Measurements from ENCODE around the gene GBF1. TPM values are rescaled to one million over a fixed set of nuclear protein-coding genes. Genes with fewer than 3 reads are reported as not detected.

The GBF1 gene
- polyA plus RNA-seq, 3 donors from 2014 or later, result 3.5 to 23.2 (median 7.3) TPM

GRCh38 chr10:102420714-102421506, 175.6 kb downstream of the GBF1 start, which contains the start of gene FBXL15:
TSS of gene FBXL15 (plus strand) at chr10:102420836. CDS start at chr10:102421130, 294 bp downstream.
- peak; percentile 96 for DNase-seq
- Mint-ChIP-seq H3K9me3 (no peaks in the 10 kb centered on the region), H3K4me3 (peak within 1 kb of the TSS; percentile 94 to 100 (median 99)), H3K27me3 (ENCODE audit: low read depth in 3 of 3) (peaks cover 9 to 25% (median 16%) of the 10 kb centered on the region in 3 donors), H3K4me1 (peaks cover 39 to 48% of the 10 kb centered on the region in 2 donors), H3K27ac (peak within 1 kb of the TSS; percentile 86 to 97 (median 96)), H3K36me3 (peaks cover 0 to 2% (median 0%) of the 10 kb centered on the region in 3 donors)

GRCh38 chr10:102421507-102421756, 176.1 kb downstream of the GBF1 start:
- peaks cover 39 to 48% of the 10 kb centered on the region in 2 donors for H3K4me1 Mint-ChIP-seq
- H3K4me3 Mint-ChIP-seq, result peak overlapping the region; percentile 94 to 100 (median 99)
- no peaks in the 10 kb centered on the region for H3K9me3 Mint-ChIP-seq
- peak overlapping the region in 4 of 6 donors; percentile 53 to 96 (median 72) for H3K27ac Mint-ChIP-seq
- no peak for DNase-seq
- H3K36me3 Mint-ChIP-seq, result peaks cover 0 to 3% (median 0%) of the 10 kb centered on the region in 3 donors
- H3K27me3 Mint-ChIP-seq (ENCODE audit: low read depth in 3 of 3), result peaks cover 9 to 24% (median 16%) of the 10 kb centered on the region in 3 donors

- peaks cover 9 to 23% (median 15%) of the 10 kb centered on the region in 3 donors for H3K27me3 Mint-ChIP-seq (ENCODE audit: low read depth in 3 of 3)
- peak; percentile 41 to 51 (median 49) for DNase-seq
- peaks cover 0 to 4% (median 0%) of the 10 kb centered on the region in 3 donors for H3K36me3 Mint-ChIP-seq
- H3K27ac Mint-ChIP-seq, result peak overlapping the region; percentile 66 to 96 (median 87)
- H3K4me1 Mint-ChIP-seq, result peaks cover 39 to 48% of the 10 kb centered on the region in 2 donors
- peak overlapping the region; percentile 94 to 100 (median 99) for H3K4me3 Mint-ChIP-seq
- H3K9me3 Mint-ChIP-seq, result no peaks in the 10 kb centered on the region
Observed at GRCh38 chr10:102421757-102422512, 176.6 kb downstream of the GBF1 start.

DNA sequence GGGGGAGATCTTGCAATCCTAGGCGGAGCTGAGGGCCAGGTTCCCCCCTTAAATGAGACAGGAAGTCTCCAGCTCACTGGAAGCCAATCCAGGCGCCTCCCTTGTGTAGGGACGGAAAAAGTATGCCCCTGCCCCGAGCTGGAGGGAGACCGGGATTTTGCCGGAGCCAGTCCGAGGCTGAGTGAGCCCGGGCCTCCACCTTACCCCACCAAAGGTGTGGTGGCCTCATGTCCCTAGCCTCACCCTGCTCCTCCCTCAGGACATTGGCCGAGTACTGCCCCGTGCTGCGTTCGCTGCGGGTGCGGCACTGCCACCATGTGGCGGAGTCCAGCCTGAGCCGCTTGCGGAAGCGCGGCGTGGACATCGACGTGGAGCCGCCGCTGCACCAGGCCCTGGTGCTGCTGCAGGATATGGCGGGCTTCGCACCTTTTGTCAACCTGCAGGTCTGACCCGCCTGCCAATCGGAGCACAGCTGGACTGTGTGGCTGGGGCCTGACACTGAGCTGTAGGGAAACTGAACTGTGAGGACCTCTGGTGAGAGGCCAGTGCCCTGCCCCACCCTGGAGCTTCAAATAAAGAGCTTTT, 177.3 kb downstream of the GBF1 start:
- peak; percentile 61 to 64 (median 62) for DNase-seq
- peaks cover 0 to 4% (median 2%) of the 10 kb centered on the region in 3 donors for H3K36me3 Mint-ChIP-seq
- peak overlapping the region; percentile 66 to 90 (median 82) for H3K27ac Mint-ChIP-seq
- peak overlapping the region; percentile 94 to 100 (median 99) for H3K4me3 Mint-ChIP-seq
- peaks cover 43 to 48% of the 10 kb centered on the region in 2 donors for H3K4me1 Mint-ChIP-seq
- no peaks in the 10 kb centered on the region for H3K9me3 Mint-ChIP-seq
- H3K27me3 Mint-ChIP-seq (ENCODE audit: low read depth in 3 of 3), result peaks cover 9 to 17% (median 13%) of the 10 kb centered on the region in 3 donors

DNA sequence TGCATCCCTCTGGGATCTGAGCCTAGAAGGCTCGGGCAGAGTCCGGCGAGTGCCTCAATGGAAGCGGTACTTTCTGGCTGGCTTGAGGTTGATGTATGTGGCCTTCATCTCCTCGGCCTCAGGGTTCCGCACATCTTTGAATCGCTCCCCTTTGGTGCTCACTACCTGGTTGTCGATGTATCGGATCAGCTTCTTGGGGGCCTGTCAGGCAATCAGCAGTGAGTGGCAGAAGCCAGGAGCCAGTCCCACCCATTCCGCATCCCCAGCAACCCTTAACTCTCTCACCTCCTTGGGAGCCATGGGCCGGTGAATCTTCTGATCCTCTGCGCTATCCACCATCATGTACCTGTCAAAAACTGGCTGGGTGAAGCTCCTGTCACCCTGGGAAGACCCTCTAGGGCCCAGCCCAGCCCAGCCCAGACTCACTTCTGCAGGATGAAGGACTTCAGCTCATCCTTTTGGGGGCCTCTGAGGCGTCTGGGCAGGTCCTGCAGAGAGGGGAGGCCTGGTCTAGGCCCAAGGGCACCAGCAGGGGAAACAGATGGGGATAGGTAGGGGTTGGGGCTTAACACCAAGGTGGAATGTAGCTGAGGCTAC, 178.1 kb downstream of the GBF1 start:
- no peak for DNase-seq

GRCh38 chr10:102424145-102424544, 178.8 kb downstream of the GBF1 start:
- Mint-ChIP-seq H3K9me3 (no peaks in the 10 kb centered on the region), H3K27ac (no peak overlapping the region), H3K4me1 (peaks cover 39 to 42% of the 10 kb centered on the region in 2 donors), H3K4me3 (peak overlapping the region in 2 of 5 donors; percentile 14 to 17), H3K27me3 (ENCODE audit: low read depth in 3 of 3) (peaks cover 8 to 11% (median 9%) of the 10 kb centered on the region in 3 donors), H3K36me3 (peaks cover 0 to 4% (median 4%) of the 10 kb centered on the region in 3 donors)
- DNase-seq, result no peak

More for the DNA sequence above, 178.1 kb downstream of the GBF1 start:
- peaks cover 43 to 45% of the 10 kb centered on the region in 2 donors for H3K4me1 Mint-ChIP-seq
- peak overlapping the region in 2 of 6 donors; percentile 58 to 62 for H3K27ac Mint-ChIP-seq
- H3K4me3 Mint-ChIP-seq, result peak overlapping the region; percentile 27 to 99 (median 56)
- H3K27me3 Mint-ChIP-seq (ENCODE audit: low read depth in 3 of 3), result peaks cover 9 to 15% (median 11%) of the 10 kb centered on the region in 3 donors
- H3K9me3 Mint-ChIP-seq, result no peaks in the 10 kb centered on the region
- peaks cover 0 to 4% (median 4%) of the 10 kb centered on the region in 3 donors for H3K36me3 Mint-ChIP-seq

DNA sequence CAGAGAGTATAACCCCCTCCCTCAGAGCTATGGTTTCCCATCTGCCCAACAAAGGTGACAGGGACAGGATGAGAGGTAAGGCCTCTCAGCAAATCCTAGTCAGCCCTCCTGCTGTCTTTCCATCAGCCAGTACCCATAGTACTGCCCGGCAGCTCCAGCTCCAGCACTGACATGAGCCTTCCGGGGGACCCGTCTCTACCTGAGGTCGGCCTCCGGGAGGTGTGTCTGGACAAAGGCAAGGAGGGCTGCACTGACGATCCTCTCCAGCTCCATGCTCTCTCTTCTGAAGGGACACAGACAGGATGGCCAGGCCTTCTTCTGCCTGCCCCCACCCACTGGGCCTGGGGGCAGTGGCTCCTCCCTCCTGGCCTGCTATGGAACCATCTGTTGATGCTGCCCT, 179.6 kb downstream of the GBF1 start:
- Mint-ChIP-seq H3K4me3 (no peak overlapping the region), H3K27me3 (ENCODE audit: low read depth in 3 of 3) (peaks cover 5 to 8% (median 5%) of the 10 kb centered on the region in 3 donors), H3K27ac (no peak overlapping the region), H3K36me3 (peaks cover 0 to 4% (median 4%) of the 10 kb centered on the region in 3 donors), H3K4me1 (peaks cover 33 to 36% of the 10 kb centered on the region in 2 donors), H3K9me3 (no peaks in the 10 kb centered on the region)
- no peak for DNase-seq

GRCh38 chr10:102425444-102425843, 180.1 kb downstream of the GBF1 start:
- H3K9me3 Mint-ChIP-seq, result no peaks in the 10 kb centered on the region
- DNase-seq, result no peak
- peaks cover 28 to 31% of the 10 kb centered on the region in 2 donors for H3K4me1 Mint-ChIP-seq
- peaks cover 0 to 4% (median 4%) of the 10 kb centered on the region in 3 donors for H3K36me3 Mint-ChIP-seq
- no peak overlapping the region for H3K27ac Mint-ChIP-seq
- no peak overlapping the region for H3K4me3 Mint-ChIP-seq
- peaks cover 5 to 8% (median 5%) of the 10 kb centered on the region in 3 donors for H3K27me3 Mint-ChIP-seq (ENCODE audit: low read depth in 3 of 3)

DNA sequence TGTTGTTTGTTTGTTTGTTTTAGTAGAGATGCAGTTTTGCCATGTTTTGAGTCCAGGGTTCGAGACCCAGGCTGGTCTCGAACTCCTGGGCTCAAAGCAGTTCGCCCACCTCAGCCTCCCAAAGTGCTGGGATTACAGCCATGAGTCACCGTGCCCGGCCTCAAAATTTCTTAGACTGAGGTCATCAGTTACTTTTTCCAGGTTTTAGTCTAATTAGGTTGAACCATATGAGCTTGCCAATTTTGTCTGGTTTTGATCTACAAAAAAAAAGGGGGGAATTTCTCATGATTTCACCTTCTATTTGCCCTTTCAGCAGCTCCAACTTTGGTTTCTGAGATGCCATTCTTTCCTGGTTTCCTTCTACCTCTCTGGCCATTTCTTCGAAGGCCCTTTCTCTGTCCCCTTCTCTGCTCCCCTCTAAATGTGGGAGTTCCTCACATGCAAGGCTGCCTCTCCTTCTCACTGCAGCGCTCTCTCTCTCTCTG, 181.5 kb downstream of the GBF1 start:
- no peak for DNase-seq

DNA sequence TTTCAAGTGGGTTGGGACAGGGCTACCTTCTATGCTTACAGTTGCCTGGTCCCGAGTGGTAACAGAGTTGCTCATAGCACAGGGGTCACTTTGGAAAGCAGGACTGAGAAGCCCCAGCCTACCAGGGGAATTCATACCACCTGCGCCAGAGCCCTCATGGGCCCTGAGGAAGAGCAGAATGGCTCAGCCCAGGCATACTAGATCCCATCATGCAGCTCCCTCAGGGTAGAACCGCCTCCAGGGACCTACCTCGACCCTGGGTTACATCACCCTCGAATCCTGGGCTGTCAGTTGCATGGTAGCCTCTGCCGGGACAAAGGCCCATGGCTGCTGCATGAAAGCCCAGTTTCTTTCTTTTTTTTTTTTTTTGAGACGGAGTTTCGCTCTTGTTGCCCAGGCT, 184.1 kb downstream of the GBF1 start:
- H3K36me3 Mint-ChIP-seq, result peaks cover 0 to 4% (median 4%) of the 10 kb centered on the region in 3 donors
- H3K4me1 Mint-ChIP-seq, result peaks cover 29 to 38% of the 10 kb centered on the region in 2 donors
- no peaks in the 10 kb centered on the region for H3K9me3 Mint-ChIP-seq
- DNase-seq, result no peak
- no peak overlapping the region for H3K4me3 Mint-ChIP-seq
- H3K27ac Mint-ChIP-seq, result no peak overlapping the region
- peaks cover 5 to 17% (median 14%) of the 10 kb centered on the region in 3 donors for H3K27me3 Mint-ChIP-seq (ENCODE audit: low read depth in 3 of 3)

More for the DNA sequence above, 181.5 kb downstream of the GBF1 start:
- peaks cover 0 to 6% (median 0%) of the 10 kb centered on the region in 3 donors for H3K27me3 Mint-ChIP-seq (ENCODE audit: low read depth in 3 of 3)
- H3K27ac Mint-ChIP-seq, result peak overlapping the region in 1 of 6 donors; percentile 57
- no peak overlapping the region for H3K4me3 Mint-ChIP-seq
- peaks cover 0 to 4% (median 4%) of the 10 kb centered on the region in 3 donors for H3K36me3 Mint-ChIP-seq
- H3K4me1 Mint-ChIP-seq, result peaks cover 26 to 29% of the 10 kb centered on the region in 2 donors
- no peaks in the 10 kb centered on the region for H3K9me3 Mint-ChIP-seq

DNA sequence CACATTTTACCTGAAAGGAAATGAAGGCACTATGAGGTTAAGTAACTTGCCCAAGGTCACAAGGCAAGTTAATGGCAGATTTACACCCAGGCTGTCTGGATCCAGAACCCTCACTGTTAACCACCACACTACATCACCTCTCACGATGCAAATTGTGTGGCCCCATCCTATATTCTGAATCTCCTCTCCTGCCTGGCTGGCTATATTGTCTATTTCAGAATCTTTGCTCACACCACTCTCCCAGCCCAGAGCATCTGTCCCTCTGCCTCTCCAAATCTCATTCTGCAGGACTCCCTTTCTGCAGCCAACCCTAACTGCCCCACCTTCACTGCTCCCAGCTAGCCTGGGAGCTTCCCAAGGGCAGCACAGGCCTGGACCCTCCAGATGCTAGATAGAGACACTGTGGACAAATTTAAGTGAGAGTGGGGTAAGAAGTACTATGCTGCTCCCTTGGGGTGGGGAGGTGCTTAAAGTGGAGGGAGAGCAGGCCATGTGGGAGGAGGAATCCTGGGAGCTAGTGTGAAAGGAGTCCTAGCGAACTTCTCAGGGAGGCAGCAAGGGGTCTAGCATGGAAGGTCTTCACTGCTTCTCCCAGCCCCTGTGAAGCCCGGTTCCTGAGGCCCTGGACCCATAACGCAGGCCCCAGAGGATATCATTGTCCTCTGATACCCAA, 186.3 kb downstream of the GBF1 start:
- Mint-ChIP-seq H3K36me3 (peaks cover 0 to 4% (median 0%) of the 10 kb centered on the region in 3 donors), H3K4me1 (peaks cover 47 to 59% of the 10 kb centered on the region in 2 donors), H3K27me3 (ENCODE audit: low read depth in 3 of 3) (peaks cover 5 to 17% (median 14%) of the 10 kb centered on the region in 3 donors), H3K9me3 (no peaks in the 10 kb centered on the region), H3K4me3 (peak overlapping the region; percentile 91 to 96 (median 91)), H3K27ac (peak overlapping the region; percentile 64 to 90 (median 88))
- DNase-seq, result no peak

All from immature natural killer cell (primary cell).